Liver (tissue), 9 donors: ENCODE results near the gene SOX6. TPM values are rescaled to one million over a fixed set of nuclear protein-coding genes. Genes with fewer than 3 reads are reported as not detected.

ENCODE experiments used
- DNase-seq: peaks from one replicate; pipeline ENCODE4 v3.0.0-alpha.2; 2017; ENCODE audit warnings: low spot score
- H3K27ac ChIP-seq, 2 donors: one replicate each; pipeline ENCODE4 v1.7.0; 2013; ENCODE audit warnings: inconsistent platforms in 2 of 2, low read length in 2 of 2, control low read depth in 1 of 2, low read depth in 1 of 2, mild to moderate bottlenecking in 1 of 2
- H3K27me3 ChIP-seq, 4 donors: one replicate each; pipeline versions ENCODE4 v1.6.1 to v1.7.0; 2013; ENCODE audit warnings: low read length in 3 of 4, inconsistent platforms in 1 of 4, mild to moderate bottlenecking in 1 of 4, moderate library complexity in 1 of 4; ENCODE audit not compliant: control insufficient read depth in 4 of 4, insufficient read depth in 4 of 4
- H3K36me3 ChIP-seq, 4 donors: one replicate each; pipeline versions ENCODE4 v1.6.1 to v1.7.0; 2013; ENCODE audit warnings: low read length in 3 of 4, mild to moderate bottlenecking in 3 of 4, low read depth in 1 of 4, moderate library complexity in 1 of 4; ENCODE audit not compliant: control insufficient read depth in 4 of 4, insufficient read depth in 3 of 4
- H3K4me1 ChIP-seq, 4 donors: one replicate each; pipeline versions ENCODE4 v1.6.1 to v1.7.0; 2013; ENCODE audit warnings: low read length in 3 of 4, mild to moderate bottlenecking in 3 of 4, moderate library complexity in 1 of 4; ENCODE audit not compliant: control insufficient read depth in 4 of 4, insufficient read depth in 4 of 4
- H3K4me3 ChIP-seq, 3 donors: one replicate each; pipeline versions ENCODE4 v1.6.1 to v1.7.0; 2013; ENCODE audit warnings: low read length in 3 of 3, control low read depth in 1 of 3, low read depth in 1 of 3, mild to moderate bottlenecking in 1 of 3
- H3K9ac ChIP-seq, 2 donors: one replicate each; pipeline ENCODE4 v1.7.0; 2013; ENCODE audit warnings: low read length in 2 of 2, mild to moderate bottlenecking in 2 of 2, moderate library complexity in 2 of 2, control low read depth in 1 of 2, low read depth in 1 of 2
- H3K9me3 ChIP-seq, 4 donors: one replicate each; pipeline versions ENCODE4 v1.6.1 to v1.7.0; 2013; ENCODE audit warnings: low read length in 3 of 4; ENCODE audit not compliant: control insufficient read depth in 4 of 4
- CTCF ChIP-seq: fragments of 150-350 bp; IDR thresholded peaks from 2 replicates; pipeline ENCODE4 v1.5.1; 2017; ENCODE audit warnings: improper control_type of control experiment, low read depth, low read length; ENCODE audit not compliant: missing input control
- EGR1 ChIP-seq, 2 donors: IDR thresholded peaks; 2 replicates each; pipeline ENCODE4 v1.6.1; 2016 to 2018; ENCODE audit warnings: antibody characterized with exemption in 2 of 2, low read depth in 2 of 2
- FOXA2 ChIP-seq: IDR thresholded peaks from 2 replicates; pipeline ENCODE4 v1.6.1; 2016; ENCODE audit warnings: antibody characterized with exemption
- GABPA ChIP-seq, 2 donors: IDR thresholded peaks in 1 of 2; conservative IDR thresholded peaks in 1 of 2; 2 replicates each; pipeline ENCODE4 v1.6.1; 2016; ENCODE audit warnings: antibody characterized with exemption in 2 of 2, mild to moderate bottlenecking in 1 of 2, moderate library complexity in 1 of 2
- HNF4G ChIP-seq: IDR thresholded peaks from 2 replicates; pipeline ENCODE4 v1.6.1; 2016; ENCODE audit warnings: antibody characterized with exemption
- RAD21 ChIP-seq, 2 donors: IDR thresholded peaks; 2 replicates each; pipeline ENCODE4 v1.6.1; 2016; ENCODE audit warnings: antibody characterized with exemption in 2 of 2, mild to moderate bottlenecking in 2 of 2
- REST ChIP-seq: IDR thresholded peaks from 2 replicates; pipeline ENCODE4 v1.6.1; 2016; ENCODE audit warnings: antibody characterized with exemption, mild to moderate bottlenecking
- TAF1 ChIP-seq: conservative IDR thresholded peaks from 2 replicates; pipeline ENCODE4 v1.6.1; 2016; ENCODE audit warnings: antibody characterized with exemption, mild to moderate bottlenecking
- YY1 ChIP-seq: IDR thresholded peaks from 2 replicates; pipeline ENCODE4 v1.6.1; 2016; ENCODE audit warnings: antibody characterized with exemption, mild to moderate bottlenecking
- ZBTB33 ChIP-seq: IDR thresholded peaks from 2 replicates; pipeline ENCODE4 v1.6.1; 2016; ENCODE audit warnings: antibody characterized with exemption
- WGBS: extraction: QIAGEN DNeasy Blood & Tissue Kit; methylation state at CpG from one replicate; pipeline ENCODE4 v1.1.7; 2013; 5-methylcytosine and 5-hydroxymethylcytosine counted together
- polyA plus RNA-seq, 2 donors: library from polyadenylated mRNA; stranded (reverse) in 1 of 2; unstranded in 1 of 2; fragments of 200-250 nt in 1 of 2; fragments of >200 nt in 1 of 2; fragmentation: Nextera tagmentation in 1 of 2; extraction: Ambion mirVana in 1 of 2; gene quantifications; one replicate each; pipeline versions ENCODE4 v1.2.1 to v1.2.3, GENCODE V29; 2013 to 2015
- total RNA-seq, 2 donors: library from RNA; depleted of rRNA; stranded (reverse); fragments of >200 nt; gene quantifications; one replicate each; pipeline ENCODE4 v1.2.3, GENCODE V29; 2014
- donor health status: healthy.
- donor health status: healthy.
- donor health status: healthy.
- donor health status: healthy.
- donor health status: healthy.

SOX6 gene
- total and polyA plus RNA-seq, 4 donors: 2.4 to 111 (median 14.8) TPM

- TF ChIP-seq GABPA (IDR thresholded peaks at IDR 0.05 in 1 of 2, conservative IDR thresholded peaks at IDR 0.05 in 1 of 2): no peak
- no peak for TF ChIP-seq ZBTB33
- no peak for TF ChIP-seq FOXA2
- TF ChIP-seq REST: no peak
- no peak for TF ChIP-seq RAD21 (IDR thresholded peaks at IDR 0.05)
- TF ChIP-seq CTCF: no peak
- no peak for TF ChIP-seq HNF4G
- TF ChIP-seq TAF1: no peak
- TF ChIP-seq EGR1 (IDR thresholded peaks at IDR 0.05; ENCODE audit: low read depth in 2 of 2): no peak
- Histone ChIP-seq H3K4me3 (no peak overlapping the region), H3K9ac (no peak overlapping the region), H3K27ac (no peak overlapping the region), H3K36me3 (no peaks in the 10 kb centered on the region), H3K27me3 (no peaks in the 10 kb centered on the region), H3K9me3 (no peaks in the 10 kb centered on the region), H3K4me1 (peaks cover 0 to 17% (median 5%) of the 10 kb centered on the region in 4 donors)
- 83% methylated on average over 3 of the region's 3 CpGs for WGBS
- no peak for DNase-seq
Measured at GRCh38 chr11:16098526-16099205, 257.7 kb downstream of the SOX6 start.

GRCh38 chr11:16097543-16097942 is 258.8 kb downstream of the SOX6 start:
- Histone ChIP-seq H3K27ac (no peak overlapping the region), H3K36me3 (no peaks in the 10 kb centered on the region), H3K9me3 (no peaks in the 10 kb centered on the region), H3K4me3 (no peak overlapping the region), H3K27me3 (no peaks in the 10 kb centered on the region), H3K9ac (no peak overlapping the region), H3K4me1 (peaks cover 0 to 26% (median 7%) of the 10 kb centered on the region in 4 donors)
- TF ChIP-seq YY1: no peak
- WGBS: 72% methylated on average over 2 of the region's 2 CpGs
- no peak for DNase-seq
